Upper lobe of right lung (tissue), 1 donor: Measurements from ENCODE around the gene PLEKHG3. TPM values are rescaled to one million over a fixed set of nuclear protein-coding genes. Genes with fewer than 3 reads are reported as not detected.

Experiments
- ATAC-seq: fragments of 200-7000 bp; cut with Tn5 transposase; one replicate; pipeline ENCODE4 v1.9.1; 2020; ENCODE audit warnings: mild to moderate bottlenecking, moderate library complexity
- DNase-seq: peaks from one replicate; pipeline ENCODE4 v3.0.0-alpha.2; 2020
- H3K27ac ChIP-seq: fragments of 200-600 bp; one replicate; pipeline ENCODE4 v1.8.0; 2022
- H3K27me3 ChIP-seq: fragments of 200-600 bp; one replicate; pipeline ENCODE4 v1.8.0; 2022; ENCODE audit warnings: mild to moderate bottlenecking
- H3K36me3 ChIP-seq: fragments of 200-600 bp; one replicate; pipeline ENCODE4 v1.8.0; 2022
- H3K4me1 ChIP-seq: fragments of 200-600 bp; one replicate; pipeline ENCODE4 v1.8.0; 2022
- H3K4me3 ChIP-seq: fragments of 200-600 bp; one replicate; pipeline ENCODE4 v1.8.0; 2022; ENCODE audit warnings: mild to moderate bottlenecking
- H3K9me3 ChIP-seq: fragments of 200-600 bp; one replicate; pipeline ENCODE4 v1.8.0; 2022
- CTCF ChIP-seq: fragments of 200-600 bp; IDR thresholded peaks from one replicate; pipeline ENCODE4 v1.8.0; 2022; ENCODE audit warnings: antibody characterized with exemption
- intact Hi-C: fragments of 100-400 bp; cut with DNase I; formaldehyde crosslinking; loops from one replicate; pipeline ENCODE4 v1.11.0; 2022
- total RNA-seq: library from RNA; stranded (reverse); fragmentation: NEBNext Ultra II Directional; extraction: Animal tissue kit (Norgen Biotek cat#: 25700); gene quantifications from one replicate; pipeline ENCODE4 v1.2.1, GENCODE V29; 2021
- donor health status: DM: no; HTN: yes; CAD: no; lungs with severe emphysema.

Gene PLEKHG3
- total RNA-seq, 1 donor from 2014 or later, result 34.5 TPM

- no peaks in the 10 kb centered on the region for H3K27me3 ChIP-seq
- DNase-seq, result no peak
- no peak for ATAC-seq
- H3K4me3 ChIP-seq, result no peak overlapping the region
- H3K9me3 ChIP-seq, result no peaks in the 10 kb centered on the region
- H3K4me1 ChIP-seq, result peaks cover 44% of the 10 kb centered on the region
- no peaks in the 10 kb centered on the region for H3K36me3 ChIP-seq
- no peak overlapping the region for H3K27ac ChIP-seq
- intact Hi-C loops, result no loop called here
- no peak for TF ChIP-seq CTCF
Observed at GRCh38 chr14:64711039-64711438, 6.8 kb downstream of the PLEKHG3 start.

- Histone ChIP-seq H3K36me3 (no peaks in the 10 kb centered on the region), H3K27me3 (no peaks in the 10 kb centered on the region), H3K27ac (no peak overlapping the region), H3K4me3 (no peak overlapping the region), H3K9me3 (no peaks in the 10 kb centered on the region), H3K4me1 (peaks cover 41% of the 10 kb centered on the region)
- DNase-seq, result no peak
- ATAC-seq, result no peak
- TF ChIP-seq CTCF, result no peak
- intact Hi-C loops, result no loop called here
Observed at GRCh38 chr14:64713677-64714076, 9.5 kb downstream of the PLEKHG3 start.

GRCh38 chr14:64714432-64715025, 10.3 kb downstream of the PLEKHG3 start:
- no peak for TF ChIP-seq CTCF
- Histone ChIP-seq H3K27me3 (no peaks in the 10 kb centered on the region), H3K4me1 (peaks cover 37% of the 10 kb centered on the region), H3K9me3 (no peaks in the 10 kb centered on the region), H3K27ac (no peak overlapping the region), H3K36me3 (no peaks in the 10 kb centered on the region), H3K4me3 (no peak overlapping the region)
- intact Hi-C loops, result no loop called here
- ATAC-seq, result no peak
- DNase-seq, result no peak

- Histone ChIP-seq H3K4me1 (peaks cover 37% of the 10 kb centered on the region), H3K36me3 (no peaks in the 10 kb centered on the region), H3K27me3 (no peaks in the 10 kb centered on the region), H3K9me3 (no peaks in the 10 kb centered on the region), H3K4me3 (no peak overlapping the region), H3K27ac (no peak overlapping the region)
- no peak for TF ChIP-seq CTCF
- ATAC-seq (no peak), DNase-seq (no peak)
- intact Hi-C loops, result no loop called here
Observed at GRCh38 chr14:64715146-64715627, 11.0 kb downstream of the PLEKHG3 start.

- TF ChIP-seq CTCF, result no peak
Observed at GRCh38 chr14:64715628-64716412, 11.6 kb downstream of the PLEKHG3 start.

More at GRCh38 chr14:64715628-64716412, 11.6 kb downstream of the PLEKHG3 start:
- H3K9me3 ChIP-seq, result no peaks in the 10 kb centered on the region
- H3K27ac ChIP-seq, result peak overlapping the region; percentile 51
- no peaks in the 10 kb centered on the region for H3K36me3 ChIP-seq
- H3K4me3 ChIP-seq, result peak overlapping the region; percentile 39
- ATAC-seq, result peak; percentile 40
- no peaks in the 10 kb centered on the region for H3K27me3 ChIP-seq
- H3K4me1 ChIP-seq, result peaks cover 37% of the 10 kb centered on the region
- intact Hi-C loops, result no loop called here
- no peak for DNase-seq
